ENCODE measurements around the gene CEP131.

Gene CEP131

DNA sequence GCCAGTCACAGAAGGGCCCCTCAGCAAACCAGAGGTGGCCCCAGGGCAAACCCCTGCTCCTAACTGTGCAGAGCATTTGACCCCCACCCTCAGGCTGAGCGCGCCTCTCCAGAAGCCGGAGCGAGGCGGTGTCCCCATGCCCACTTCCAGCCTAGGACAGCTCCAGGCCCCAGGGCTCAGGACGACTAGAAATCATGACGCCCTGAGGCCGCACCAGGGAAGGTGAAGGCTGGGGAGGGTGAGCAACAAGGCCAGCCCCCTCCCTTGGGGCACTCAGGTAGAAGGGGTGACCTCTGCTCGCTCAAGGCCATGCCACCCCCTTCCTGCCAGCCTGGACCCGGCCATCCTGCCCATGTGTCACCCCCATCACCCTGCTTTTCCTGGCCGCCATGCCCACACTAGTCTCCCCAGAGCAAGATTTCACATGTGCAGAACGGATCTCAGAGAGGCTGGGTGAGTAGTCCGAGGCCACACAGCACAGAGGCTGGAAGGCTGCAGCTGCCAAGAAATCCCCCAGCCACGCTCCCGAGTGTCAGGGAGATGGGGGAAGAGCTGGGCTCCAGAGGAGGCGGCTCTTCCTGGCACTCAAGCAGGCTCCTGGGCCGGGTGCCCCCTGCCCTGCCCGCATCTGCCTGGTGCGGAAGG lies 59.6 kb downstream of the CEP131 start:
- Histone ChIP-seq H3K79me2 (peaks cover 15% of the 10 kb centered on the region), H3K4me3 (ENCODE audit: low read depth, low read length) (no peak overlapping the region), H2AFZ (no peak overlapping the region), H3K9me3 (ENCODE audit: control insufficient read depth, low read length) (no peaks in the 10 kb centered on the region), H3K4me1 (peaks cover 12% of the 10 kb centered on the region), H3K36me3 (ENCODE audit: control insufficient read depth, insufficient read depth, low read length) (no peaks in the 10 kb centered on the region), H3K4me2 (ENCODE audit: low read length) (no peak overlapping the region), H3K9ac (no peak overlapping the region), H3K27ac (no peak overlapping the region), H3K27me3 (ENCODE audit: control insufficient read depth, insufficient read depth, low read length) (no peaks in the 10 kb centered on the region)
- TF ChIP-seq CTCF (IDR thresholded peaks at IDR 0.05) = no peak

- no peak overlapping the region for H3K27ac ChIP-seq
- H3K4me1 ChIP-seq = peaks cover 12% of the 10 kb centered on the region
- peaks cover 15% of the 10 kb centered on the region for H3K79me2 ChIP-seq
- no peak overlapping the region for H2AFZ ChIP-seq
- H3K27me3 ChIP-seq (ENCODE audit: control insufficient read depth, insufficient read depth, low read length) = no peaks in the 10 kb centered on the region
- no peaks in the 10 kb centered on the region for H3K36me3 ChIP-seq (ENCODE audit: control insufficient read depth, insufficient read depth, low read length)
- no peak overlapping the region for H3K4me2 ChIP-seq (ENCODE audit: low read length)
- no peak for TF ChIP-seq CTCF (IDR thresholded peaks at IDR 0.05)
- no peak overlapping the region for H3K9ac ChIP-seq
- H3K4me3 ChIP-seq (ENCODE audit: low read depth, low read length) = no peak overlapping the region
- H3K9me3 ChIP-seq (ENCODE audit: control insufficient read depth, low read length) = no peaks in the 10 kb centered on the region
These were observed 60.3 kb downstream of the CEP131 start for GRCh38 chr17:81162491-81162890.

GRCh38 chr17:81161972-81162371 lies 60.8 kb downstream of the CEP131 start:
- TF ChIP-seq CTCF (IDR thresholded peaks at IDR 0.05) = no peak
- H2AFZ ChIP-seq = no peak overlapping the region
- no peaks in the 10 kb centered on the region for H3K9me3 ChIP-seq (ENCODE audit: control insufficient read depth, low read length)
- H3K4me2 ChIP-seq (ENCODE audit: low read length) = no peak overlapping the region
- H3K27me3 ChIP-seq (ENCODE audit: control insufficient read depth, insufficient read depth, low read length) = no peaks in the 10 kb centered on the region
- no peak overlapping the region for H3K4me3 ChIP-seq (ENCODE audit: low read depth, low read length)
- no peaks in the 10 kb centered on the region for H3K36me3 ChIP-seq (ENCODE audit: control insufficient read depth, insufficient read depth, low read length)
- no peak overlapping the region for H3K27ac ChIP-seq
- H3K79me2 ChIP-seq = peaks cover 12% of the 10 kb centered on the region
- peaks cover 12% of the 10 kb centered on the region for H3K4me1 ChIP-seq
- no peak overlapping the region for H3K9ac ChIP-seq

- Histone ChIP-seq H3K27ac (no peak overlapping the region), H3K9ac (no peak overlapping the region), H2AFZ (no peak overlapping the region), H3K4me3 (ENCODE audit: low read depth, low read length) (no peak overlapping the region), H3K79me2 (peaks cover 8% of the 10 kb centered on the region), H3K27me3 (ENCODE audit: control insufficient read depth, insufficient read depth, low read length) (no peaks in the 10 kb centered on the region), H3K36me3 (ENCODE audit: control insufficient read depth, insufficient read depth, low read length) (no peaks in the 10 kb centered on the region), H3K4me2 (ENCODE audit: low read length) (no peak overlapping the region), H3K9me3 (ENCODE audit: control insufficient read depth, low read length) (no peaks in the 10 kb centered on the region), H3K4me1 (peaks cover 7% of the 10 kb centered on the region)
- TF ChIP-seq CTCF (IDR thresholded peaks at IDR 0.05) = no peak
These were observed 61.2 kb downstream of the CEP131 start for GRCh38 chr17:81161536-81161935.

Measured in parathyroid adenoma (tissue), 2 donors.